Measurements from ENCODE around the gene CAPRIN1.
A peak's percentile ranks its signal among the peaks of the same experiment; 100 is the strongest.

Gene CAPRIN1

DNA sequence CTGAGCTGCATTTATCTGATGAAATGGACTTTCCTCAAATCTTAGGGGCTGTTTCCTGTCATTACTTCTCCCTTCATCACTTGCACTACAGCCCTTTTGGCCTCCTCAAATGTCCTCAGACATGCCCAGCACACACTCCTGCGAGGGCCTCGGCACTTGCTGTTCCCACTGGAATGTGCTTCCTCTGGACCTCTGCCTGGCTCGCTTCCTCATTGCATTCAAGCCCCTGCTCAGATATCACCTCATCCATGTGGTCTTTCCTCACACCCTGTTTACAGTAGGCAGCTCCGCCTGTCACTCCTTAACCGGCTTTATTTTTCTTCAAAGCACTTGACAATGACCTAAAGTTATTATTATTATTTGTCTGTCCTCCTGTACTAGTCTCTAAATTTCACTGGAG, 62.9 kb downstream of the CAPRIN1 start:
- H2BK12ac ChIP-seq (ENCODE audit: low read length): no peak overlapping the region

DNA sequence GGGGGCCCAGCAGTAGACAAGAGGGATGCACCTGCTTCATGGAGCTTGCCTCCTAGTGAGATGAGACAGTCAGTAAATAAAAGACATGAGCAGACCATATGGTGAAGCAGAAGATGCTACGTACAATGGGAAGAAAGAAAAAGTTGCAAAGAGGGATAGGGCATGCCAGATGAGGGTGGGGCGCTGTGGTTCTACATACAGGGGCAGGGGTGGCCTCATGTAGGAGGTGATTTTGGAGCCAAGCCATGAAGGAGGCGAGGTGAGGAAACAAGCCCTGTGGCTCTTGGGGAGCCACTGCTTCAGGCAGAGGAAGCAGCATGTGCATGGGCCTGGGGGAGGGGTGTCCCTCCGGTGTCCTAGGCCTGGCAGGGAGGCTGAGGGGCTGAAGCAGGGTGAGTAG, 69.1 kb downstream of the CAPRIN1 start:
- no CpG with 5 or more reads among the region's 4 CpGs for WGBS, 2 donors (ENCODE audit: extremely low coverage in 2 of 2, insufficient read length in 2 of 2, insufficient replicate concordance in 1 of 2)
- H2BK12ac ChIP-seq (ENCODE audit: low read length): no peak overlapping the region
- no peak overlapping the region for H3K4me2 ChIP-seq (ENCODE audit: insufficient read depth, low read length, poor library complexity, severe bottlenecking)
- no peaks in the 10 kb centered on the region for H3K4me1 ChIP-seq (ENCODE audit: control insufficient read depth in 2 of 2, insufficient read depth in 1 of 2, low read depth in 1 of 2, low read length in 2 of 2)
- peak overlapping the region in 1 of 2 donors; percentile 32 for H3K4me3 ChIP-seq (ENCODE audit: low read length in 2 of 2)
- no peak overlapping the region for H2BK5ac ChIP-seq (ENCODE audit: low read length)
- no peak overlapping the region for H3K27ac ChIP-seq (replicated peaks; ENCODE audit: low read length)
- no peak overlapping the region for H3K9ac ChIP-seq (ENCODE audit: low read depth, low read length, poor library complexity)
- no peak for DNase-seq (ENCODE audit: low spot score)
- no peak overlapping the region for H3K18ac ChIP-seq (ENCODE audit: low read length)
- no peak overlapping the region for H3K4ac ChIP-seq (ENCODE audit: low read length)
- peaks cover 36 to 94% of the 10 kb centered on the region in 2 donors for H3K36me3 ChIP-seq (replicated peaks in 1 of 2; ENCODE audit: control insufficient read depth in 2 of 2, insufficient read depth in 2 of 2, low read length in 2 of 2)
- no peak overlapping the region for H2BK120ac ChIP-seq (ENCODE audit: low read depth, low read length)
- no peak overlapping the region for H4K8ac ChIP-seq (ENCODE audit: low read depth, low read length)
- no peak overlapping the region for H2BK15ac ChIP-seq (ENCODE audit: low read length)
- H3K9me3 ChIP-seq (replicated peaks in 1 of 2; ENCODE audit: control insufficient read depth in 2 of 2, insufficient read depth in 1 of 2, low read depth in 1 of 2, low read length in 2 of 2): no peaks in the 10 kb centered on the region
- no peak overlapping the region for H3K23ac ChIP-seq (ENCODE audit: low read depth, low read length, poor library complexity)
- no peak overlapping the region for H3K14ac ChIP-seq (ENCODE audit: low read length)
- H2AFZ ChIP-seq (ENCODE audit: low read length): no peak overlapping the region
- peaks cover 0 to 2% (median 0%) of the 10 kb centered on the region in 3 experiments for H3K27me3 ChIP-seq (ENCODE audit: control insufficient read depth in 3 of 3, insufficient read depth in 3 of 3, low read depth in 1 of 3, low read length in 3 of 3)
- no peak overlapping the region for H4K91ac ChIP-seq (ENCODE audit: low read depth, low read length, poor library complexity)
- peaks cover 2% of the 10 kb centered on the region for H3K79me1 ChIP-seq (ENCODE audit: low read depth, low read length)
- no peak overlapping the region for H2AK5ac ChIP-seq (ENCODE audit: low read depth, low read length)

More for the DNA sequence above, 62.9 kb downstream of the CAPRIN1 start:
- Histone ChIP-seq H3K4me3 (ENCODE audit: low read length in 2 of 2) (no peak overlapping the region), H4K8ac (ENCODE audit: low read depth, low read length) (no peak overlapping the region), H3K9ac (ENCODE audit: low read depth, low read length, poor library complexity) (no peak overlapping the region), H3K79me1 (ENCODE audit: low read depth, low read length) (peaks cover 2% of the 10 kb centered on the region), H3K27me3 (ENCODE audit: control insufficient read depth in 3 of 3, insufficient read depth in 3 of 3, low read depth in 1 of 3, low read length in 3 of 3) (no peaks in the 10 kb centered on the region), H3K9me3 (replicated peaks in 1 of 2; ENCODE audit: control insufficient read depth in 2 of 2, insufficient read depth in 1 of 2, low read depth in 1 of 2, low read length in 2 of 2) (no peaks in the 10 kb centered on the region), H2BK15ac (ENCODE audit: low read length) (no peak overlapping the region), H2AK5ac (ENCODE audit: low read depth, low read length) (no peak overlapping the region), H2BK120ac (ENCODE audit: low read depth, low read length) (no peak overlapping the region), H4K91ac (ENCODE audit: low read depth, low read length, poor library complexity) (no peak overlapping the region), H2AFZ (ENCODE audit: low read length) (no peak overlapping the region), H3K14ac (ENCODE audit: low read length) (no peak overlapping the region), H3K27ac (replicated peaks; ENCODE audit: low read length) (no peak overlapping the region), H3K4ac (ENCODE audit: low read length) (no peak overlapping the region), H2BK5ac (ENCODE audit: low read length) (no peak overlapping the region), H3K23ac (ENCODE audit: low read depth, low read length, poor library complexity) (no peak overlapping the region), H3K36me3 (replicated peaks in 1 of 2; ENCODE audit: control insufficient read depth in 2 of 2, insufficient read depth in 2 of 2, low read length in 2 of 2) (peaks cover 50 to 98% of the 10 kb centered on the region in 2 donors), H3K4me1 (ENCODE audit: control insufficient read depth in 2 of 2, insufficient read depth in 1 of 2, low read depth in 1 of 2, low read length in 2 of 2) (no peaks in the 10 kb centered on the region), H3K4me2 (ENCODE audit: insufficient read depth, low read length, poor library complexity, severe bottlenecking) (no peak overlapping the region), H3K18ac (ENCODE audit: low read length) (no peak overlapping the region)
- no peak for DNase-seq (ENCODE audit: low spot score)
- WGBS, 2 donors (ENCODE audit: extremely low coverage in 2 of 2, insufficient read length in 2 of 2, insufficient replicate concordance in 1 of 2): no CpG with 5 or more reads among the region's 5 CpGs

DNA sequence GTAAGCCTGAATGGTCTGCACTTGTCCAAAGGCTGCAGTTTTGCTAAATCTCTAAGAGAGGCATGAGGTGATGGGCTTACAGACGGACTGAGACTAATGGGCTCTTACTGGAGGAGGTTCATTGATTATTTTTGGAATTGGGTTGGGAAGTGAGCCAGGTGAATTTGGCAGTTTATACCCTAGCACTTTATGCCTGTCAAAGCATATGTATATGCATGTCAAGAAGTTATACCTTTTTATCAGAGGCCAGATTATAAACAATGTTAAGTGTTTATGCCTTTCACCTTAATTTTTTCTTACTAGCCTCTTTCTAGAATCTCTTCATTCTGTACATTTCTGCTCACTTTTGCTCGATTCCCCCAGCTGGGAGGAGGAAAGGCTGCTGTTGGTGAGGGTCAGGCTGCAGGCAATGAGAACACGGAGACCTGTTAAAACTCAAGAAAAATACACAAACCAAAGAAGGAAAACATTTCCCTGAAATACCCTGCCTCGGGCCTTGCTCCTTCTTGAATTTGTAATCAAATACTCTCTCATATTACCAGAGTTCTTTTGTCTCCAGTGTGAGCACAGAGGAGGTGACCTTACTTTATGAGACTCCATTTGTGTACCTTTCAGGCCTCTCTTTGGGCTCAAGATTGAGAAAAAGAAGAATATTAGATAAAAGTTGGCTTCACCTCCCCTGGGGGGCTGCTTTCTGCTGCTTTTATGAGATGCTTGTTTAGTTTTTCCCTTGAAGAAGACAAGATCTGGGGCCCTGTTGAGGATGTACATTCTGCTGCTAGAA, 73.5 kb downstream of the CAPRIN1 start:
- Histone ChIP-seq H2AK5ac (ENCODE audit: low read depth, low read length) (no peak overlapping the region), H3K9me3 (replicated peaks in 1 of 2; ENCODE audit: control insufficient read depth in 2 of 2, insufficient read depth in 1 of 2, low read depth in 1 of 2, low read length in 2 of 2) (peaks cover 0 to 6% of the 10 kb centered on the region in 2 donors), H2AFZ (ENCODE audit: low read length) (no peak overlapping the region), H3K27me3 (ENCODE audit: control insufficient read depth in 3 of 3, insufficient read depth in 3 of 3, low read depth in 1 of 3, low read length in 3 of 3) (peaks cover 0 to 2% (median 0%) of the 10 kb centered on the region in 3 experiments), H2BK15ac (ENCODE audit: low read length) (no peak overlapping the region), H3K18ac (ENCODE audit: low read length) (no peak overlapping the region), H2BK12ac (ENCODE audit: low read length) (no peak overlapping the region), H3K4ac (ENCODE audit: low read length) (no peak overlapping the region), H3K4me1 (ENCODE audit: control insufficient read depth in 2 of 2, insufficient read depth in 1 of 2, low read depth in 1 of 2, low read length in 2 of 2) (no peaks in the 10 kb centered on the region), H3K23ac (ENCODE audit: low read depth, low read length, poor library complexity) (no peak overlapping the region), H3K27ac (replicated peaks; ENCODE audit: low read length) (no peak overlapping the region), H3K36me3 (replicated peaks in 1 of 2; ENCODE audit: control insufficient read depth in 2 of 2, insufficient read depth in 2 of 2, low read length in 2 of 2) (peaks cover 33 to 93% of the 10 kb centered on the region in 2 donors), H3K4me2 (ENCODE audit: insufficient read depth, low read length, poor library complexity, severe bottlenecking) (no peak overlapping the region), H4K8ac (ENCODE audit: low read depth, low read length) (no peak overlapping the region), H3K4me3 (ENCODE audit: low read length in 2 of 2) (no peak overlapping the region), H2BK5ac (ENCODE audit: low read length) (no peak overlapping the region), H4K91ac (ENCODE audit: low read depth, low read length, poor library complexity) (no peak overlapping the region), H3K14ac (ENCODE audit: low read length) (no peak overlapping the region), H2BK120ac (ENCODE audit: low read depth, low read length) (no peak overlapping the region), H3K9ac (ENCODE audit: low read depth, low read length, poor library complexity) (no peak overlapping the region), H3K79me1 (ENCODE audit: low read depth, low read length) (no peaks in the 10 kb centered on the region)
- no peak for DNase-seq (ENCODE audit: low spot score)
- no CpG with 5 or more reads among the region's 4 CpGs for WGBS, 2 donors (ENCODE audit: extremely low coverage in 2 of 2, insufficient read length in 2 of 2, insufficient replicate concordance in 1 of 2)

DNA sequence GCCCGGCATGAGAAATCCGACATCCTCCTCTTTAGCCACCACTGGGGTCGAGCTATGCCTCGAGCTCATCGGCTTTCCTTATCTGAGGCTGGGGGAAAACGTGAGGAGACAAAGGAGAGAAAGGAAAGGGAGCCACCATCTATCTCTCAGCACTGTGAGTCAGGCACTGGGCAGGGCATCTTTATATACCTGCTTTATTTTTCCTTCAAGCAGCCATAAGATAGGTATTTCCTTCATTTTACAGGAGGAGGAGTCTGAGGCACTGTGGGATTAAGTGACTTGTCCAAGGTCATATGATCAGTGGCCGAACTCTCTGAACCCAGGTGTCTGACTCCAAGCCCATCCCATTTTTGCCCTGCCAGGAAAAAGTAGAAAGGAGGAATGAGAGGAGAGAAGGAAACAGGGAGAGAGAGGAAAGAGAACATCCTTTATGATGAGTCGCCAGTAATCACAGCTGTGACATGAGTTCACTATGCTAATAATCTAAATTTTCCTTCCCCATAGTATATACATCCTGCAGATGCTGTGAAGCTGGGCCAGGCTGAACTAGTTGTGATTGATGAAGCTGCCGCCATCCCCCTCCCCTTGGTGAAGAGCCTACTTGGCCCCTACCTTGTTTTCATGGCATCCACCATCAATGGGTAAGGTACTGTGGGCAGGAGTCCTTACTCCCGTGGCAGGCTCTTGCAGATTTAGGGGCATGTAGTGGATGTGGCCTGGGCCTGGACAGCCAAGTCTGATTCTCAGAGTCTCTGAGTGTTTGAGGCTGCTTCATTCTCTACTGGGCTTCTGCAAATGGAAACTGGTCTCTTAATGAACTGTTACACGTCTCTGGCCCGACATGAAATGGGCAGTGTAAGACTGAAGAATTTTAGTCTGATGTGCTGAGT, 75.7 kb downstream of the CAPRIN1 start:
- H3K18ac ChIP-seq (ENCODE audit: low read length): no peak overlapping the region
- DNase-seq (ENCODE audit: low spot score): no peak
- no peak overlapping the region for H3K23ac ChIP-seq (ENCODE audit: low read depth, low read length, poor library complexity)
- no CpG with 5 or more reads among the region's 12 CpGs for WGBS, 2 donors (ENCODE audit: extremely low coverage in 2 of 2, insufficient read length in 2 of 2, insufficient replicate concordance in 1 of 2)
- H3K4ac ChIP-seq (ENCODE audit: low read length): no peak overlapping the region
- peaks cover 0 to 6% of the 10 kb centered on the region in 2 donors for H3K9me3 ChIP-seq (replicated peaks in 1 of 2; ENCODE audit: control insufficient read depth in 2 of 2, insufficient read depth in 1 of 2, low read depth in 1 of 2, low read length in 2 of 2)
- peaks cover 21 to 95% of the 10 kb centered on the region in 2 donors for H3K36me3 ChIP-seq (replicated peaks in 1 of 2; ENCODE audit: control insufficient read depth in 2 of 2, insufficient read depth in 2 of 2, low read length in 2 of 2)
- H4K8ac ChIP-seq (ENCODE audit: low read depth, low read length): no peak overlapping the region
- H2AK5ac ChIP-seq (ENCODE audit: low read depth, low read length): no peak overlapping the region
- no peak overlapping the region for H2BK5ac ChIP-seq (ENCODE audit: low read length)
- no peak overlapping the region for H2AFZ ChIP-seq (ENCODE audit: low read length)
- no peak overlapping the region for H3K14ac ChIP-seq (ENCODE audit: low read length)
- no peaks in the 10 kb centered on the region for H3K27me3 ChIP-seq (ENCODE audit: control insufficient read depth in 3 of 3, insufficient read depth in 3 of 3, low read depth in 1 of 3, low read length in 3 of 3)
- H3K27ac ChIP-seq (replicated peaks; ENCODE audit: low read length): no peak overlapping the region
- H3K4me2 ChIP-seq (ENCODE audit: insufficient read depth, low read length, poor library complexity, severe bottlenecking): no peak overlapping the region
- no peaks in the 10 kb centered on the region for H3K79me1 ChIP-seq (ENCODE audit: low read depth, low read length)
- H2BK12ac ChIP-seq (ENCODE audit: low read length): no peak overlapping the region
- H3K9ac ChIP-seq (ENCODE audit: low read depth, low read length, poor library complexity): no peak overlapping the region
- no peaks in the 10 kb centered on the region for H3K4me1 ChIP-seq (ENCODE audit: control insufficient read depth in 2 of 2, insufficient read depth in 1 of 2, low read depth in 1 of 2, low read length in 2 of 2)
- H3K4me3 ChIP-seq (ENCODE audit: low read length in 2 of 2): no peak overlapping the region
- H2BK15ac ChIP-seq (ENCODE audit: low read length): no peak overlapping the region
- H4K91ac ChIP-seq (ENCODE audit: low read depth, low read length, poor library complexity): no peak overlapping the region
- H2BK120ac ChIP-seq (ENCODE audit: low read depth, low read length): no peak overlapping the region

Measured in neuronal stem cell (in vitro differentiated cells).